Neural cell (in vitro differentiated cells): ENCODE data around the gene KRT37. TPM values are rescaled to one million over a fixed set of nuclear protein-coding genes. Genes with fewer than 3 reads are reported as not detected.

ENCODE experiments used
- H2AFZ ChIP-seq: fragments of 200-600, 300-800 bp; sonication (generic), shearing (Covaris generic); 2 replicates; pipeline ENCODE4 v1.6.0; 2014; ENCODE audit warnings: low read depth, mild to moderate bottlenecking, antibody characterized with exemption, low read length, moderate library complexity
- H3F3A ChIP-seq: fragments of 200-600 bp; shearing (Covaris generic); 2 replicates; pipeline ENCODE4 v1.6.1; 2016; ENCODE audit warnings: mild to moderate bottlenecking, moderate library complexity, mixed read lengths, antibody characterized with exemption, low read length; ENCODE audit not compliant: insufficient read depth, poor library complexity, severe bottlenecking
- H3K27ac ChIP-seq: fragments of 200-600, 300-800 bp; sonication (generic), shearing (Covaris generic); 2 replicates; pipeline ENCODE4 v1.5.1; 2014; ENCODE audit warnings: mild to moderate bottlenecking, low read length, moderate library complexity
- H3K27me3 ChIP-seq: fragments of 300-800, 200-600 bp; sonication (generic), shearing (Covaris generic); 2 replicates; pipeline ENCODE4 v1.6.0; 2014; ENCODE audit warnings: mild to moderate bottlenecking, low read depth, low read length, moderate library complexity; ENCODE audit not compliant: insufficient read depth
- H3K36me3 ChIP-seq: fragments of 300-800, 200-600 bp; sonication (generic), shearing (Covaris generic); 2 replicates; pipeline ENCODE4 v1.5.1; 2014; ENCODE audit warnings: mild to moderate bottlenecking, antibody characterized with exemption, low read length, moderate library complexity; ENCODE audit not compliant: insufficient read depth
- H3K4me2 ChIP-seq: fragments of 300-800, 200-600 bp; sonication (generic), shearing (Covaris generic); 2 replicates; pipeline ENCODE4 v1.6.0; 2014; ENCODE audit warnings: mild to moderate bottlenecking, low read length
- H3K4me3 ChIP-seq: fragments of 300-800, 200-600 bp; sonication (generic), shearing (Covaris generic); 2 replicates; pipeline ENCODE4 v1.5.1; 2014; ENCODE audit warnings: mild to moderate bottlenecking, low read length, moderate library complexity
- H3K79me2 ChIP-seq: fragments of 200-600 bp; shearing (Covaris generic); replicated peaks from 2 replicates; pipeline ENCODE4 v1.6.0; 2014; ENCODE audit warnings: mild to moderate bottlenecking, low read length, moderate library complexity; ENCODE audit not compliant: insufficient read depth
- H3K9ac ChIP-seq: fragments of 300-800, 200-600 bp; sonication (generic), shearing (Covaris generic); 2 replicates; pipeline ENCODE4 v1.6.1; 2016; ENCODE audit warnings: mild to moderate bottlenecking, low read length, mixed read lengths
- H3K9me2 ChIP-seq: fragments of 200-600 bp; shearing (Covaris generic); 2 replicates; pipeline ENCODE4 v1.6.1; 2016; ENCODE audit warnings: mild to moderate bottlenecking, low read length, mixed read lengths; ENCODE audit not compliant: insufficient read depth
- H3K9me3 ChIP-seq: fragments of 200-600, 300-800 bp; sonication (generic), shearing (Covaris generic); 2 replicates; pipeline ENCODE4 v1.6.1; 2016; ENCODE audit warnings: mild to moderate bottlenecking, mixed run types, low read length, moderate library complexity, mixed read lengths
- H4K20me1 ChIP-seq: fragments of 200-600 bp; shearing (Covaris generic); 2 replicates; pipeline ENCODE4 v1.6.1; 2016; ENCODE audit warnings: mild to moderate bottlenecking, mixed run types; ENCODE audit not compliant: insufficient read depth
- EP300 ChIP-seq: fragments of 450-650 bp; conservative IDR thresholded peaks from 2 replicates; pipeline ENCODE4 v1.6.1; 2014; ENCODE audit warnings: antibody characterized with exemption, mild to moderate bottlenecking, moderate library complexity; ENCODE audit not compliant: poor library complexity, severe bottlenecking
- EZH2 ChIP-seq: fragments of 200-600, 300-800 bp; shearing (Covaris generic), sonication (generic); IDR thresholded peaks from 2 replicates; pipeline ENCODE4 v1.6.1; 2014; ENCODE audit warnings: antibody characterized with exemption, low read length, borderline replicate concordance, mild to moderate bottlenecking; ENCODE audit not compliant: insufficient read depth, poor library complexity, severe bottlenecking
- MXI1 ChIP-seq: fragments of 450-650 bp; conservative IDR thresholded peaks from 2 replicates; pipeline ENCODE4 v1.6.1; 2014; ENCODE audit warnings: antibody characterized with exemption, mild to moderate bottlenecking; ENCODE audit not compliant: poor library complexity, severe bottlenecking
- POLR2AphosphoS5 ChIP-seq: IDR thresholded peaks from 2 replicates; pipeline ENCODE4 v1.6.1; 2012
- RAD21 ChIP-seq: fragments of 450-650 bp; conservative IDR thresholded peaks from 2 replicates; pipeline ENCODE4 v1.6.1; 2014; ENCODE audit warnings: antibody characterized with exemption, mild to moderate bottlenecking, moderate library complexity
- SMC3 ChIP-seq: fragments of 450-650 bp; conservative IDR thresholded peaks from 2 replicates; pipeline ENCODE4 v1.6.1; 2014; ENCODE audit warnings: antibody characterized with exemption, mild to moderate bottlenecking, moderate library complexity; ENCODE audit not compliant: poor library complexity
- TAF1 ChIP-seq: IDR thresholded peaks from 2 replicates; pipeline ENCODE4 v1.6.1; 2012; ENCODE audit warnings: low read depth
- polyA plus RNA-seq: library from polyadenylated mRNA; depleted of rRNA; stranded (reverse); fragments of >200 nt; gene quantifications from 2 replicates; pipeline ENCODE4 v1.2.3, GENCODE V29; 2014
- TF ChIP-seq, protein P1 (sequence below): fragments of 450-650 bp; IDR thresholded peaks from 2 replicates; pipeline ENCODE4 v1.5.1; 2014; ENCODE audit warnings: antibody characterized with exemption, mild to moderate bottlenecking, moderate library complexity; ENCODE audit not compliant: poor library complexity, severe bottlenecking
- TF ChIP-seq, protein P2 (sequence below): IDR thresholded peaks from 2 replicates; pipeline ENCODE4 v1.6.1; 2012; ENCODE audit warnings: borderline replicate concordance

Gene KRT37
- polyA plus RNA-seq, 1 donor from 2014 or later: not detected

DNA sequence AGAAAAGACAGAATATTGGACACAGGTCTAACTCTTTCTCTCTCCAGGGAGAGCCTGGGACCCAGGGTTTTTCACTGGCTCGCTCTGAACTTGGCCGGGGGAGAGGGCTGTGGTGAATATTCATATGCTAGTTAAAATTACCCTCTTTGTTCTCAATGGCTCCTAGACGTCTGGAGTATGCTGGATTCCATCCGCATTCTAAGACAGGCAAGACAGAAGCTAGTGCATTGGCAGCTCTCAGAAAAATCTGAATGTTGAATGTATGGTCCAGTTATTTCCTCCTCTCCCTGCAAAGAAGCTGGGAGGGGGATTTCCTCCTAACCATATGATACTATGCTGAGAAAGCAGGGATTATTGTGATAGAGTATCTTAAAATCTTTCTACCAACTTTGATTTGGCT, 36.7 kb downstream of the KRT37 start:
- no peak overlapping the region for H3K9ac ChIP-seq
- TF ChIP-seq EP300 (no peak), SMC3 (no peak), TAF1 (no peak), RAD21 (no peak), EZH2 (no peak), MXI1 (no peak), POLR2AphosphoS5 (no peak)
- TF ChIP-seq, protein P1, sequence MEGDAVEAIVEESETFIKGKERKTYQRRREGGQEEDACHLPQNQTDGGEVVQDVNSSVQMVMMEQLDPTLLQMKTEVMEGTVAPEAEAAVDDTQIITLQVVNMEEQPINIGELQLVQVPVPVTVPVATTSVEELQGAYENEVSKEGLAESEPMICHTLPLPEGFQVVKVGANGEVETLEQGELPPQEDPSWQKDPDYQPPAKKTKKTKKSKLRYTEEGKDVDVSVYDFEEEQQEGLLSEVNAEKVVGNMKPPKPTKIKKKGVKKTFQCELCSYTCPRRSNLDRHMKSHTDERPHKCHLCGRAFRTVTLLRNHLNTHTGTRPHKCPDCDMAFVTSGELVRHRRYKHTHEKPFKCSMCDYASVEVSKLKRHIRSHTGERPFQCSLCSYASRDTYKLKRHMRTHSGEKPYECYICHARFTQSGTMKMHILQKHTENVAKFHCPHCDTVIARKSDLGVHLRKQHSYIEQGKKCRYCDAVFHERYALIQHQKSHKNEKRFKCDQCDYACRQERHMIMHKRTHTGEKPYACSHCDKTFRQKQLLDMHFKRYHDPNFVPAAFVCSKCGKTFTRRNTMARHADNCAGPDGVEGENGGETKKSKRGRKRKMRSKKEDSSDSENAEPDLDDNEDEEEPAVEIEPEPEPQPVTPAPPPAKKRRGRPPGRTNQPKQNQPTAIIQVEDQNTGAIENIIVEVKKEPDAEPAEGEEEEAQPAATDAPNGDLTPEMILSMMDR: no peak
- TF ChIP-seq, protein P2, sequence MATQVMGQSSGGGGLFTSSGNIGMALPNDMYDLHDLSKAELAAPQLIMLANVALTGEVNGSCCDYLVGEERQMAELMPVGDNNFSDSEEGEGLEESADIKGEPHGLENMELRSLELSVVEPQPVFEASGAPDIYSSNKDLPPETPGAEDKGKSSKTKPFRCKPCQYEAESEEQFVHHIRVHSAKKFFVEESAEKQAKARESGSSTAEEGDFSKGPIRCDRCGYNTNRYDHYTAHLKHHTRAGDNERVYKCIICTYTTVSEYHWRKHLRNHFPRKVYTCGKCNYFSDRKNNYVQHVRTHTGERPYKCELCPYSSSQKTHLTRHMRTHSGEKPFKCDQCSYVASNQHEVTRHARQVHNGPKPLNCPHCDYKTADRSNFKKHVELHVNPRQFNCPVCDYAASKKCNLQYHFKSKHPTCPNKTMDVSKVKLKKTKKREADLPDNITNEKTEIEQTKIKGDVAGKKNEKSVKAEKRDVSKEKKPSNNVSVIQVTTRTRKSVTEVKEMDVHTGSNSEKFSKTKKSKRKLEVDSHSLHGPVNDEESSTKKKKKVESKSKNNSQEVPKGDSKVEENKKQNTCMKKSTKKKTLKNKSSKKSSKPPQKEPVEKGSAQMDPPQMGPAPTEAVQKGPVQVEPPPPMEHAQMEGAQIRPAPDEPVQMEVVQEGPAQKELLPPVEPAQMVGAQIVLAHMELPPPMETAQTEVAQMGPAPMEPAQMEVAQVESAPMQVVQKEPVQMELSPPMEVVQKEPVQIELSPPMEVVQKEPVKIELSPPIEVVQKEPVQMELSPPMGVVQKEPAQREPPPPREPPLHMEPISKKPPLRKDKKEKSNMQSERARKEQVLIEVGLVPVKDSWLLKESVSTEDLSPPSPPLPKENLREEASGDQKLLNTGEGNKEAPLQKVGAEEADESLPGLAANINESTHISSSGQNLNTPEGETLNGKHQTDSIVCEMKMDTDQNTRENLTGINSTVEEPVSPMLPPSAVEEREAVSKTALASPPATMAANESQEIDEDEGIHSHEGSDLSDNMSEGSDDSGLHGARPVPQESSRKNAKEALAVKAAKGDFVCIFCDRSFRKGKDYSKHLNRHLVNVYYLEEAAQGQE: no peak
- no peaks in the 10 kb centered on the region for H3F3A ChIP-seq
- H3K36me3 ChIP-seq: no peaks in the 10 kb centered on the region
- H2AFZ ChIP-seq: no peak overlapping the region
- no peaks in the 10 kb centered on the region for H4K20me1 ChIP-seq
- H3K9me3 ChIP-seq: no peaks in the 10 kb centered on the region
- H3K27ac ChIP-seq: no peak overlapping the region
- H3K4me2 ChIP-seq: no peak overlapping the region
- no peak overlapping the region for H3K4me3 ChIP-seq
- no peaks in the 10 kb centered on the region for H3K27me3 ChIP-seq
- no peaks in the 10 kb centered on the region for H3K9me2 ChIP-seq
- no peaks in the 10 kb centered on the region for H3K79me2 ChIP-seq

DNA sequence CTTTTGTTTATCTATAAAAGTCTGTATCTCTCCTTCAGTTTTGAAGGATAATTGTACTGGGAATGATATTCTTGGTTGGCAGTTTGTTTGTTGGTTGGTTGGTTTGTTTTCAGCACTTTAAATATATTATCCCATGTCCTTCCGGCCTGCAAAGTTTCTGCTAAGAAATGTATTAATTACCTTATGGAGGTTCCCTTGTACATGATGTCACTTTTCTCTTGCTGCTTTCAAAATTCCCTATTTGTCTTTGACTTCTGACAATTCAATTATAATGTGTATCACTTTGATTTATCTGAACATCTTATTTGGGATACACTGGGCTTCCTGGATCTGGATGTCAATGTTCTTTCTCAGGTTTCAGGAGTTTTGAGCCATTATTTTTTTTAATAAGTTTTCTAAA, 38.2 kb downstream of the KRT37 start:
- Histone ChIP-seq H3K36me3 (no peaks in the 10 kb centered on the region), H3K9ac (no peak overlapping the region), H3K9me2 (no peaks in the 10 kb centered on the region), H4K20me1 (no peaks in the 10 kb centered on the region), H2AFZ (no peak overlapping the region), H3F3A (no peaks in the 10 kb centered on the region), H3K27me3 (no peaks in the 10 kb centered on the region), H3K27ac (no peak overlapping the region), H3K4me3 (no peak overlapping the region), H3K79me2 (no peaks in the 10 kb centered on the region), H3K9me3 (no peaks in the 10 kb centered on the region), H3K4me2 (no peak overlapping the region)
- TF ChIP-seq TAF1: no peak
- no peak for TF ChIP-seq EP300
- TF ChIP-seq RAD21: no peak
- TF ChIP-seq, protein P2: no peak
- no peak for TF ChIP-seq POLR2AphosphoS5
- TF ChIP-seq, protein P1: no peak
- no peak for TF ChIP-seq EZH2
- no peak for TF ChIP-seq MXI1
- no peak for TF ChIP-seq SMC3
